Pancreas (tissue), 10 donors: ENCODE data around the gene RAB13. TPM values are rescaled to one million over a fixed set of nuclear protein-coding genes. Genes with fewer than 3 reads are reported as not detected.

Experiments used
- ATAC-seq, 4 donors: fragments of 200-7000 bp; cut with Tn5 transposase; one replicate each; pipeline versions ENCODE4 v1.8.0 to v1.9.1; 2020; ENCODE audit warnings: mild to moderate bottlenecking in 4 of 4, moderate library complexity in 4 of 4
- DNase-seq, 6 donors: peaks; one replicate each; pipeline ENCODE4 v3.0.0-alpha.2; 2020
- FAIRE-seq: peaks from 2 replicates; lab custom pipeline; 2012; peaks lifted over from hg19 to GRCh38; lab: Jason Lieb, UNC
- H3K27ac ChIP-seq, 4 donors: fragments of 200-600 bp; sonication (generic); 1 replicate in 3 of 4; 2 replicates in 1 of 4; pipeline versions ENCODE4 v1.5.0 to v1.8.0; 2020
- H3K27me3 ChIP-seq, 4 donors: fragments of 200-600 bp; one replicate each; pipeline ENCODE4 v1.8.0; 2021
- H3K36me3 ChIP-seq, 3 donors: fragments of 200-600 bp; sonication (generic) in 1 of 3; one replicate each; pipeline versions ENCODE4 v1.5.0 to v1.8.0; 2020 to 2021
- H3K4me1 ChIP-seq, 3 donors: fragments of 200-600 bp; one replicate each; pipeline ENCODE4 v1.8.0; 2021
- H3K4me3 ChIP-seq, 4 donors: fragments of 200-600 bp; sonication (generic) in 2 of 4; one replicate each; pipeline versions ENCODE4 v1.5.0 to v1.8.0; 2020 to 2021
- H3K9me3 ChIP-seq, 4 donors: fragments of 200-600 bp; one replicate each; pipeline ENCODE4 v1.8.0; 2021
- WGBS, 2 donors: extraction: QIAGEN DNeasy Blood & Tissue Kit; methylation state at CpG; one replicate each; pipeline ENCODE4 v1.1.7; 2013; 5-methylcytosine and 5-hydroxymethylcytosine counted together
- intact Hi-C, 3 donors: fragments of 100-400 bp; cut with DNase I; formaldehyde crosslinking; loops; one replicate each; pipeline versions ENCODE4 v1.11.1 to v1.14.2; 2022
- polyA plus RNA-seq, 2 donors: library from polyadenylated mRNA; stranded (reverse); fragments of 200-250 nt; gene quantifications; one replicate each; pipeline ENCODE4 v1.2.3, GENCODE V29; 2013
- total RNA-seq, 6 donors: library from RNA; stranded (reverse); fragmentation: NEBNext Ultra II Directional in 4 of 6; extraction: Animal tissue kit (Norgen Biotek cat#: 25700) in 4 of 6; gene quantifications; one replicate each; pipeline versions ENCODE4 v1.2.1 to v1.2.4, GENCODE V29; 2021 to 2023
- TF ChIP-seq, protein P1 (sequence below), 4 donors: fragments of 200-600 bp; sonication (generic) in 3 of 4; IDR thresholded peaks; one replicate each; pipeline versions ENCODE4 v1.5.0 to v1.8.0; 2021; ENCODE audit warnings: antibody characterized with exemption in 4 of 4
- donor health status: healthy with polysubstance abuse.
- donor health status: DM: no; HTN: no; CAD: no; lungs with moderate emphysema.
- donor health status: DM: no; HTN: no; CAD: no.
- donor health status: control.
- donor health status: control.
- donor health status: Bipolar disorder and iron deficiency.
- donor health status: DM: yes; HTN: yes; CAD: no.
- donor health status: DM: no; HTN: no; CAD: no.
- donor health status: DM: no; HTN: no; CAD: no.
- donor health status: DM: yes; HTN: yes; CAD: no.

Gene RAB13
- total and polyA plus RNA-seq, 8 donors, result 36.8 to 118 (median 50.4) TPM

DNA sequence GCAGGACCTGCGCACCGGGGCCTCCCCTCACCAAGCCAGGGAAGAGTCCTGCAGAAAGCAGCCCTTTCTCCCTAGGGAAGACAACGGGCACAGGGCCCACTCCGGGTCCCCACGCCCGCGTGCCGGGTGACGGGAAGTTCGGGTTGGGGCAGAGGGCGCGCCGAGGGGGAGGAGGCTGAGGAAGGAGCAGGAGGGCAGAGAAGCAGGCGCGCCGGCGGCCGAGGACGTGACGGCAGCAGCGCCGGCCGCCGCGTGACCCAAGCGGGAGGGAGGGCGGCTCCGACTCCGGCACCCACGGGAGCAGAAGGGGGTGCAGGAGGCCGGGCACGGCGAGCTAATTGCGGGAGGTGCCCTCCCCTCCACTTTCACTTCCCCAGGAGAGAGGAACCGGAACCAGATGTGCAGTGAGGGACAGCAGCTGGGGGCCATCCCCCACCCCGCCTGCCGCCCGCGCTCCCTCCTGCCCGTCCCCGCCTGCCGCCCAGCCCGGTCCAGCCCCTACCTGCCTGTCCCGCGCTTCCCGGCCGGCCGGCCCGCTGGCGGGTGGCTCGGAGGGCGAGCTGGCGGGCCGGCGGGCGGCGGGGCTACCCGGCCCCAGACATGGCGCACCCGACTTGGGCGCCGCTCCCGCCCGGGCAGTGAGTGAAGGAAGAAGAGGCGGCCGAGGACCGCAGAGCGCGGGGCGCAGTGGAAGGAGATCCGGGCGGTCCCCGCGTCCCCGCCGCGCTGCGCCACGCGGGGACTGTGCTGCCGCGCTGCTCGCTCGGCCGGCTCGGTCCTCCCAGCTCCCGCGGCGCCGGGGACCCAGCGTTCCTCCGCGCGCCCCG lies 40.1 kb downstream of the RAB13 start:
- no peaks in the 10 kb centered on the region for H3K9me3 ChIP-seq
- FAIRE-seq, result no peak
- intact Hi-C loops, result loop anchor here in 1 of 3 donors (10.0 kb wide), 2 partner anchors 121 to 151 kb away; no protein-coding TSS in a partner anchor
- peaks cover 0 to 22% (median 0%) of the 10 kb centered on the region in 3 donors for H3K36me3 ChIP-seq
- H3K27ac ChIP-seq, result peak overlapping the region; percentile 76 to 93 (median 89)
- peak; percentile 70 to 89 (median 79) for ATAC-seq
- WGBS, 2 donors, result 0 to 1% methylated on average over 43 to 95 of the region's 95 CpGs
- TF ChIP-seq, protein P1, sequence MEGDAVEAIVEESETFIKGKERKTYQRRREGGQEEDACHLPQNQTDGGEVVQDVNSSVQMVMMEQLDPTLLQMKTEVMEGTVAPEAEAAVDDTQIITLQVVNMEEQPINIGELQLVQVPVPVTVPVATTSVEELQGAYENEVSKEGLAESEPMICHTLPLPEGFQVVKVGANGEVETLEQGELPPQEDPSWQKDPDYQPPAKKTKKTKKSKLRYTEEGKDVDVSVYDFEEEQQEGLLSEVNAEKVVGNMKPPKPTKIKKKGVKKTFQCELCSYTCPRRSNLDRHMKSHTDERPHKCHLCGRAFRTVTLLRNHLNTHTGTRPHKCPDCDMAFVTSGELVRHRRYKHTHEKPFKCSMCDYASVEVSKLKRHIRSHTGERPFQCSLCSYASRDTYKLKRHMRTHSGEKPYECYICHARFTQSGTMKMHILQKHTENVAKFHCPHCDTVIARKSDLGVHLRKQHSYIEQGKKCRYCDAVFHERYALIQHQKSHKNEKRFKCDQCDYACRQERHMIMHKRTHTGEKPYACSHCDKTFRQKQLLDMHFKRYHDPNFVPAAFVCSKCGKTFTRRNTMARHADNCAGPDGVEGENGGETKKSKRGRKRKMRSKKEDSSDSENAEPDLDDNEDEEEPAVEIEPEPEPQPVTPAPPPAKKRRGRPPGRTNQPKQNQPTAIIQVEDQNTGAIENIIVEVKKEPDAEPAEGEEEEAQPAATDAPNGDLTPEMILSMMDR (IDR thresholded peaks at IDR 0.05), result no peak
- peak; percentile 65 to 89 (median 82) for DNase-seq
- peak overlapping the region; percentile 85 to 97 (median 94) for H3K4me3 ChIP-seq
- H3K4me1 ChIP-seq, result no peaks in the 10 kb centered on the region
- no peaks in the 10 kb centered on the region for H3K27me3 ChIP-seq

DNA sequence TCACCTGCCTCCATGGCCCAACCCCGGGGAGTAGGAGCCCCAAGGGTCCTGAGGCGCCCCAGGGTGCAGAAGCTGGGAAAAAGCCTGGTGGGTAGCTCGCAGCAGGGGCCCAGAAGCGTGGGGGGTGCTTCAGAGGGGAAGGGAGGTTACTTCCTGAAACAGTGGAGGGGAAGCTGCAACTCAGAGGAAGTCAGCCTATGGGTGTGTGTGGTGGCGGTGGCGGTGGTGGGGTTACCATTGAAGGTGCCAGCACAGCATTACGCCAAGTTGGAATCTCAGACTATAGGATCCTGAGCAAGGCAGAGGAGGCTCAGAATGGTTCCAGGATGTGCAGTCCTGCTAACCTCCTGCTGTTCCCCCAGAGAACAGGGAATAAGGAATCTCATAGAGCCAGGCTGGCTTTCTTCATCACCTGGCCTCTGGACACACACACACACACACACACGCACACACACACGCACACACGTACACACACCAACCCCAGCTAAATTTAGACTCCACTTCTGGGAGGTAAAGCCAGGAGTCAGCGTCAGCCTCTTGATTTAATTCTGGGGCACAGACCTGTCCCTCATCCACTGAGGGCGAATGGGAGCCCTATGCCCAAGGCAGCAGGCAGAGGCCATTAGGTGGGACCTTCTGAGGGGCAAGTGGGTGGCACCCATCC lies 40.9 kb downstream of the RAB13 start:
- Histone ChIP-seq H3K4me3 (peak overlapping the region; percentile 85 to 97 (median 94)), H3K27ac (peak overlapping the region; percentile 76 to 93 (median 89)), H3K4me1 (no peaks in the 10 kb centered on the region), H3K27me3 (no peaks in the 10 kb centered on the region), H3K36me3 (peaks cover 0 to 15% (median 0%) of the 10 kb centered on the region in 3 donors), H3K9me3 (no peaks in the 10 kb centered on the region)
- intact Hi-C loops, result loop anchor here in 1 of 3 donors (10.0 kb wide), 2 partner anchors 120 to 150 kb away; no protein-coding TSS in a partner anchor
- peak in 2 of 6 donors; percentile 57 to 67 for DNase-seq
- peak; percentile 2 to 47 (median 20) for ATAC-seq
- FAIRE-seq, result no peak
- TF ChIP-seq, protein P1 (IDR thresholded peaks at IDR 0.05), result no peak
- WGBS, 2 donors, result 35 to 36% methylated on average over 12 of the region's 12 CpGs

DNA sequence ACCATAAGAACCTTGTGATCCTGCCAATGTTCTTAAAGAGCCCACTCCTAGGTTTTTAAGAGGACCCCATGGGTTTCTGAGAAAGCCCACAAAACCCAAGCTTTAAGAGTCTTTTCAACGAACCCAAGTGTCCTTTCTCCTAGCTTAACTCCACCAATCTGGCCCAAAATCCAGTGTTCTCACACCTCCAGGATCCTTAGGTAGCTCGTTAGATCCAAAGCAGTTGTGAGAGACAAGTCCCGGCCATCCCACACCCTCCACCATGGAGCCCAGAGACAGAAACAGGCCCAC lies 41.4 kb downstream of the RAB13 start:
- TF ChIP-seq, protein P1 (IDR thresholded peaks at IDR 0.05), result no peak
- H3K36me3 ChIP-seq, result peaks cover 0 to 15% (median 0%) of the 10 kb centered on the region in 3 donors
- peak overlapping the region in 2 of 4 donors; percentile 91 to 93 for H3K27ac ChIP-seq
- no peaks in the 10 kb centered on the region for H3K9me3 ChIP-seq
- DNase-seq (no peak), ATAC-seq (no peak), FAIRE-seq (no peak)
- H3K4me1 ChIP-seq, result no peaks in the 10 kb centered on the region
- no peaks in the 10 kb centered on the region for H3K27me3 ChIP-seq
- H3K4me3 ChIP-seq, result peak overlapping the region in 1 of 4 donors; percentile 94
- WGBS, 2 donors, result 63 to 77% methylated on average over 3 of the region's 3 CpGs
- intact Hi-C loops, result loop anchor here in 1 of 3 donors (10.0 kb wide), 2 partner anchors 120 to 150 kb away; no protein-coding TSS in a partner anchor

DNA sequence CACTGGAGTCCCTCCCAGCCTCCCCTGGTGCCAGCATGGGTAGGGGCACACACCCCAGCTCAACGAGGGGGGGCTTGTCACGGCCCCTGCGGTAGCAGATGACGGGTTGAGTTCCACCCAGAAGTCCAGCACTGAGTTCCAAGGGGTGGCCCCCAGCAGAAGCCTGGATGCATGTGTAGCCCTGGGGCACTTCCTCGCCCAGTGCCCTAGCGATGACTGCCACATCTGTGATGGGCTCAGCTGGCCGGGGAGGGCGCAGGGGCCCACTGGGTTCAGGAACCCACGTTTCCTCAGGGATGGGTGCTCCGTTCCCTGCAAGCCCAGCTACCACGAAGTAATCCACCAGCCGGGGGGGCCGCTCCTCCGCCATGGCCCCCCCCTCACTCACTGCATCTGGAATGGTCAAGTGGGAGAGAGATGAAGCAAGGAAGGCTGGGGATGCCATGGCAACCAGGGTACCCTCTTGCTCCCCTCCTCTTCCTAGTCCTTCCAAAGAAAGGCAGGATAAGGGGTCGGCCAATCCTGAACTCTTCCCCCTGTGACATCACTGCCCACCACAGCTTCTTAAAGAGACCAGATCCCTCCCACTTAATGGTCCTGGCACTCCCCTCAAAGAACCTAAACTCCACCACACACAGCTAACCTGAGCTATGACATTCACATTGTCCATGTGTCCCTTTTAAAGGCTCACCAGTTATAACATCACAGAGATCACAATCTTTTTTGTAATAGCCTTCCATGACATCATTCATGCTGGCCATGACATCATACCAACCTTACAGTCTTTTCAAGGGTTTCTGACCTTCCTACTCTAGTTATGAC lies 41.9 kb downstream of the RAB13 start:
- DNase-seq (peak in 1 of 6 donors; percentile 55), ATAC-seq (no peak), FAIRE-seq (no peak)
- TF ChIP-seq, protein P1 (IDR thresholded peaks at IDR 0.05), result no peak
- Histone ChIP-seq H3K27ac (peak overlapping the region in 1 of 4 donors; percentile 93), H3K4me3 (peak overlapping the region in 1 of 4 donors; percentile 94), H3K27me3 (no peaks in the 10 kb centered on the region), H3K9me3 (no peaks in the 10 kb centered on the region), H3K4me1 (no peaks in the 10 kb centered on the region), H3K36me3 (peaks cover 0 to 18% (median 0%) of the 10 kb centered on the region in 3 donors)
- WGBS, 2 donors, result 83 to 84% methylated on average over 14 to 15 of the region's 15 CpGs
- intact Hi-C loops, result loop anchor here in 1 of 3 donors (10.0 kb wide), 2 partner anchors 119 to 149 kb away; no protein-coding TSS in a partner anchor
